ENCODE results near the gene ITLN2.

ITLN2 gene

DNA sequence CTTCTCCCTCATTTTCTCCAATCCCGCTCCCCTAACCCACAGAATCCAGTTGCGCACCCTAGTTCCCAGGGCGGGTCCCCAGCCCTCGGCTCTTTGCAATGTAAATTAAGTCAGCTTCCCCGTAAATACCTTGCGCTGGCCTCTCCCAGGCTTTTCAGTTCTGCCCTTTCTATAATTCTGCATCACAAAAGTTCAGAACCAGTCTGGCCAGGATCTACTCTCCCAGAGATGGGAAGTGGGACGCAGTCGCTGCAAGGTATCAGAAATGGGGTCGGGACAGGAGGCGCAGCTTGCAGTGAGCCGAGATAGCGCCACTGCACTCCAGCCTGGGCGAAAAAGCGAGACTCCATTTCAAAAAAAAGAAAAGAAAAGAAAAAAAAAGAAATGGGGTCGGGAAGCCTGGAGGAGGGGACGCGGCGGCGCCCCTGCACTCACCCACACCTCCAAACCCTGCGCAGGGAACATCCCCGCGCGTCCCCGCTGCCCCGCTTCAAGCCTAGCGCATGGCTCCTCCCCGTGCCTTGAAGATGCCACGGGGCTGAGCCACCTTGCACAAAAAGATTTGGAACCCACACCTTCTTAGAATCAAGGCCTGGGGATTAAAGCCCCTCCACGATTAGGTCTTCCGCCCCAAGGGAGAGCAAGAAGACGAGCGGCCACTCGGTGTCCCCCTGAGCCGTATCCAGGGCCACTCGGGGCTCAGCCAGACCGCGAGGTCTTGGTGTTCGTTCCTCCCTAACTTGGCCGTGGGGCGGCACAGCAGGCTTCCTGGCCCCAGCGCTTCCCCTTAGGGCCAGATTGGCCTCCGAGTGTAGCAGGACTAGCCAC is 27.2 kb upstream of the ITLN2 start:
- H3K79me2 ChIP-seq (ENCODE audit: control insufficient read depth, insufficient read depth, low read length, unreplicated experiment), result no peaks in the 10 kb centered on the region
- H3K4me1 ChIP-seq (ENCODE audit: control insufficient read depth, insufficient read depth, low read length, unreplicated experiment), result no peaks in the 10 kb centered on the region
- H3K36me3 ChIP-seq (ENCODE audit: insufficient read depth, low read length), result no peaks in the 10 kb centered on the region
- H2AFZ ChIP-seq (ENCODE audit: low read length, unreplicated experiment), result peak overlapping the region; percentile 85
- H3K27ac ChIP-seq (ENCODE audit: low read depth, low read length), result no peak overlapping the region
- H3K27me3 ChIP-seq (ENCODE audit: insufficient read depth, low read length), result peaks cover 23% of the 10 kb centered on the region
- H3K4me3 ChIP-seq (ENCODE audit: low read depth, low read length), result peak overlapping the region; percentile 66

DNA sequence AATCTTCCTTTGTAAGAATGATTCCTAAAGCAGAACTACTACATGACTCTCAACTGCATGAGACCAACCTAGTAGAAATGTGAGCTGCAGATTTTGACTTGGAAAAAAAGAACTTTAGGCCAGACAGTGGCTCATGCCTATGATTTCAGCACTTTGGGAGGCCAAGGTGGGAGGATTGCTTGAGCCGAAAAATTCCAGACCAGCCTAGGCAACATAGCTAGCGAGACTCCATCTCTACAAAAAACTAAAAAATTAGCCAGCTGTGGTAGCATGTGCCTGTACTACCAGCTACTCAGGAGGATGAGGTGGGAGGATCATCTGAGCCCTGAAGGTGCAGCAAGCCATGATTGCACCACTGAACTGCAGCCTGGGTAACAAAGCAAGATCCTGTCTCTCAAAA is 24.7 kb upstream of the ITLN2 start:
- H3K27me3 ChIP-seq (ENCODE audit: insufficient read depth, low read length), result peaks cover 29% of the 10 kb centered on the region
- no peaks in the 10 kb centered on the region for H3K36me3 ChIP-seq (ENCODE audit: insufficient read depth, low read length)
- H3K79me2 ChIP-seq (ENCODE audit: control insufficient read depth, insufficient read depth, low read length, unreplicated experiment), result no peaks in the 10 kb centered on the region
- H2AFZ ChIP-seq (ENCODE audit: low read length, unreplicated experiment), result no peak overlapping the region
- H3K27ac ChIP-seq (ENCODE audit: low read depth, low read length), result no peak overlapping the region
- no peaks in the 10 kb centered on the region for H3K4me1 ChIP-seq (ENCODE audit: control insufficient read depth, insufficient read depth, low read length, unreplicated experiment)
- H3K4me3 ChIP-seq (ENCODE audit: low read depth, low read length), result no peak overlapping the region

DNA sequence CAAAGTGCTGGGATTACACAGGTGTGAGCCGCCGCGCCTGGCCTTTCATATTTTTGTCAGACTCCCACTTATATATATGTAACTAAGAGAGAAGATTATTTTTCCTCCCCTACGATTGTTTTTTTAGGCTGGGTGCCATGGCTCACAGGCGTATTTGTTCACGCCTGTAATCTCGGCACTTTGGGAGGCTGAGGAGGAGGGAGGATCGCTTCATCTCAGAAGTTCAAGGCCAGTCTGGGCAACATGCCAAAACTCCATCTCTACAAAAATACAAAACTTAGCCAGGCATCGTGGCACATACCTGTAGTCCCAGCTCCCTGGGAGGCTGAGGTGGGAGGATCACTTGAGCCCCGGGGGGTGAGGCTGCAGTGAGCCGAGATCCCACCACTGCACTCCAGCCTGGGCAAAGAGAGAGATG is 23.9 kb upstream of the ITLN2 start:
- Histone ChIP-seq H2AFZ (ENCODE audit: low read length, unreplicated experiment) (no peak overlapping the region), H3K27ac (ENCODE audit: low read depth, low read length) (no peak overlapping the region), H3K79me2 (ENCODE audit: control insufficient read depth, insufficient read depth, low read length, unreplicated experiment) (no peaks in the 10 kb centered on the region), H3K4me1 (ENCODE audit: control insufficient read depth, insufficient read depth, low read length, unreplicated experiment) (no peaks in the 10 kb centered on the region), H3K36me3 (ENCODE audit: insufficient read depth, low read length) (no peaks in the 10 kb centered on the region), H3K27me3 (ENCODE audit: insufficient read depth, low read length) (peaks cover 29% of the 10 kb centered on the region), H3K4me3 (ENCODE audit: low read depth, low read length) (no peak overlapping the region)

DNA sequence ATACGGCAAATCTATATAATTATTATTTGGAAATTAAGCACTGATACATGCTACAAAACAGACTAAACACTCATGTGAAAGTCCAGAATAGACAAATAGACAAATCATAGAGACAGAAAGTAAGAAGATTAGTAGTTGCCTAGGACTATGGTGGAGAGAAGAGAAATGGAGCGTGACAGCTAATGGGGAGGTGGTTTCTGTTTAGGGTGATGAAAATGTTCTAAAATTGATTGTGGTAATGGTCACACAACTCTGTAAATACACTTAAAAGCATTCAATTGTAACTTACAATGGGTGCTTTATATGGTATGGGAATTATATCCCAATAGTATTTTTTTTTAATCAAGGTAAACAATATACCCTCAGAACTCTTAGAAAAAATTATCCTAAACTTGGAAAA is 20.4 kb upstream of the ITLN2 start:
- Histone ChIP-seq H3K27ac (ENCODE audit: low read depth, low read length) (no peak overlapping the region), H3K4me3 (ENCODE audit: low read depth, low read length) (no peak overlapping the region), H3K36me3 (ENCODE audit: insufficient read depth, low read length) (no peaks in the 10 kb centered on the region), H3K79me2 (ENCODE audit: control insufficient read depth, insufficient read depth, low read length, unreplicated experiment) (no peaks in the 10 kb centered on the region), H3K4me1 (ENCODE audit: control insufficient read depth, insufficient read depth, low read length, unreplicated experiment) (no peaks in the 10 kb centered on the region), H3K27me3 (ENCODE audit: insufficient read depth, low read length) (peaks cover 26% of the 10 kb centered on the region), H2AFZ (ENCODE audit: low read length, unreplicated experiment) (no peak overlapping the region)

DNA sequence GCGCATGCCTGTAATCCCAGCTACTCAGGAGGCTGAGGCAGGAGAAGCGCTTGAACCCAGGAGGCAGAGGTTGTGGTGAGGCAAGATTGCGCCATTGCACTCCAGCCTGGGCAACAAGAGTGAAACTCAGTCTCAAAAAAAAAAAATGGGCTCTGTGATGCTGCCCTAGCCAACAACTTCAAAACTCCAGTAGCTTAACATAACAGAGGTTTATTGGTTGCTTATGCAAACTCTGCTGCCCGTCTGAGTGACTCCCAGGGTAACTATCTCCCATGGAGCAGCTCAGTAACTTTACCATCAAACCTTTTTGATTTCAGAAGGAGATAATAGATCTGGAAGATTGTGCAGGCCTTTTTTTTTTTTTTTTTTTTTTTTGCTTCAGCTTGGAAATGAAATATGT is 18.9 kb upstream of the ITLN2 start:
- no peak overlapping the region for H2AFZ ChIP-seq (ENCODE audit: low read length, unreplicated experiment)
- H3K4me1 ChIP-seq (ENCODE audit: control insufficient read depth, insufficient read depth, low read length, unreplicated experiment), result no peaks in the 10 kb centered on the region
- no peaks in the 10 kb centered on the region for H3K79me2 ChIP-seq (ENCODE audit: control insufficient read depth, insufficient read depth, low read length, unreplicated experiment)
- H3K27me3 ChIP-seq (ENCODE audit: insufficient read depth, low read length), result peaks cover 26% of the 10 kb centered on the region
- no peaks in the 10 kb centered on the region for H3K36me3 ChIP-seq (ENCODE audit: insufficient read depth, low read length)
- no peak overlapping the region for H3K4me3 ChIP-seq (ENCODE audit: low read depth, low read length)
- H3K27ac ChIP-seq (ENCODE audit: low read depth, low read length), result no peak overlapping the region

DNA sequence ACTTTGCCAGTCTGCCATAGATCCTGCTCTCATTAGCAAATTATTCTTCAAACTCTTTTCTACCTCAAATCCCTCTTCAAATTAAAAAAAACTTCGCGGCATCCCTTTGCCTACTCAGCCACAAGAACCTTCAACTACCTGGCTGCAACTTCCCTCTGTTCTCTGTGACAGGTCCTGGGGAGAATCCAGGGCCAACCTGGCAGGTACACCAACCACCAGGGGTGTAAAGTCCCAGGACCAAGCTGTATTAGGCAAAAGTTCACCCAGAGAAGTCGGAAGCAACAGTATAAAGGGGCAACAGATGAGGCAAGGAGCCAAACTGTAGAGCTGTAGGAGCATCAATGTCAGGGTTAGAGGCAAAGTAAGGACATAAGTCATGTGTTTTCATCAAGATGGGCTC is 18.3 kb upstream of the ITLN2 start:
- Histone ChIP-seq H3K27me3 (ENCODE audit: insufficient read depth, low read length) (peaks cover 26% of the 10 kb centered on the region), H3K4me3 (ENCODE audit: low read depth, low read length) (no peak overlapping the region), H2AFZ (ENCODE audit: low read length, unreplicated experiment) (no peak overlapping the region), H3K27ac (ENCODE audit: low read depth, low read length) (no peak overlapping the region), H3K36me3 (ENCODE audit: insufficient read depth, low read length) (no peaks in the 10 kb centered on the region), H3K4me1 (ENCODE audit: control insufficient read depth, insufficient read depth, low read length, unreplicated experiment) (no peaks in the 10 kb centered on the region), H3K79me2 (ENCODE audit: control insufficient read depth, insufficient read depth, low read length, unreplicated experiment) (no peaks in the 10 kb centered on the region)

DNA sequence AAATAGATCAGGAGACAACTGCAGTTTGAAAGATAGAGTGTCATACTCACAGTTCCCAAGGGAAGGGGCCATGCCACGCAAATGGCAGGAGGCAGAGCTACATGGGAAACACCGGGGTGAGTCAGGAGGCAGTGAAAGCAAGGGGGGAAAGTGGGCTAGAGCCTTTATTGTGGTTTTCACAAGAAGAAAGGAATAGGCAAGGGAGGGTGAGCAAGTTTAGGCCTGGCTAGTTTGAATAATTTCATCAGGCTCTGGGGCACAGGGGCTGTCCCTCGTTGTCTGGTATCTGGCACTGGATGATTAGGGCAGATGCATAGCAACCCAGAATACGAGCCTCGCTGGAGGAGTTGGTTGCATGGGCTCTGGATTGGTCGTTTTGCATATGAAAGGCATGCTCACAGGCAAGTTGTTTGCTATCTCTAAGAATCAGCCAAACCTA is 17.0 kb upstream of the ITLN2 start:
- Histone ChIP-seq H3K36me3 (ENCODE audit: insufficient read depth, low read length) (no peaks in the 10 kb centered on the region), H3K79me2 (ENCODE audit: control insufficient read depth, insufficient read depth, low read length, unreplicated experiment) (no peaks in the 10 kb centered on the region), H2AFZ (ENCODE audit: low read length, unreplicated experiment) (no peak overlapping the region), H3K4me3 (ENCODE audit: low read depth, low read length) (no peak overlapping the region), H3K4me1 (ENCODE audit: control insufficient read depth, insufficient read depth, low read length, unreplicated experiment) (no peaks in the 10 kb centered on the region), H3K27me3 (ENCODE audit: insufficient read depth, low read length) (peaks cover 31% of the 10 kb centered on the region), H3K27ac (ENCODE audit: low read depth, low read length) (no peak overlapping the region)

DNA sequence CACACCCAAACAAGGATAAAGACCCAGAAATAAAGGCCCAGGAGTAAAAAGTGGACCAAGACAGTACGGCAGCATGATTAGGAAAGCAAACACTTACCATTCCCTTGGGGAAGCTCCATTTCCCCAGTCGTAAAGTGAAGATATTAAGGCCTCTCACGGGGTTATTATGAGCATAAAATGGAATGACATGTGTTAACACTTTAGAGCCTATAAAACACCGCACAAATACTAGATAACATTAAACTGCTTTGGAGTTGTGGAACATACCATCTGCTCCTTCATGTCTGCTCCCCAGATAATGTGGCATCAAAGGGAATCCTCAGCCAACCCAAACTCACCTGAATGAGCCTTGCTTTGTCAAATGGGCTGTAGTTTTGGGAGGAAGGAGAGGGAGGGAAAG is 8.9 kb upstream of the ITLN2 start:
- no peaks in the 10 kb centered on the region for H3K4me1 ChIP-seq (ENCODE audit: control insufficient read depth, insufficient read depth, low read length, unreplicated experiment)
- H3K27me3 ChIP-seq (ENCODE audit: insufficient read depth, low read length), result peaks cover 5% of the 10 kb centered on the region
- H3K4me3 ChIP-seq (ENCODE audit: low read depth, low read length), result no peak overlapping the region
- no peak overlapping the region for H3K27ac ChIP-seq (ENCODE audit: low read depth, low read length)
- H3K79me2 ChIP-seq (ENCODE audit: control insufficient read depth, insufficient read depth, low read length, unreplicated experiment), result no peaks in the 10 kb centered on the region
- no peak overlapping the region for H2AFZ ChIP-seq (ENCODE audit: low read length, unreplicated experiment)
- H3K36me3 ChIP-seq (ENCODE audit: insufficient read depth, low read length), result no peaks in the 10 kb centered on the region

DNA sequence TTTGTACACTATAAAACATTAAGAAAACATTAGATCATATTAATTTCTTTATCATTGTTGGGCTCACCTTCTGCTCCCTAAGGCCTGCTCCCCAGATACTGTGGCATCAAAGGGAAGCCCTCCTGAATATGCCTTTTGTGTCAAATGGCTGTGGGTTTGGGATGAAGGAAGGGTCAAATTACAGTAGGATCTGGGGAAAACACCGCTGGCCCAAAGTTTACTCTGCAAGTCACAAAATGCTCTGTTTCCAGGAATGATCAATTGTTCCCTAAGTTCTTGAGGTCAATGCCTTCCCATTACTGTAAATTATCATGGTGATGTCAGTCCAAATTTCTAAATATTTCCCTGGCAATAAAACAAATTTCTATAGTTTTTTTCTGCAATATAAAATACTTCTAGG is 6.8 kb upstream of the ITLN2 start:
- Histone ChIP-seq H3K27me3 (ENCODE audit: insufficient read depth, low read length) (peaks cover 6% of the 10 kb centered on the region; the same call in 1 of the 2 replicates), H3K4me1 (ENCODE audit: control insufficient read depth, insufficient read depth, low read length, unreplicated experiment) (no peaks in the 10 kb centered on the region), H3K27ac (ENCODE audit: low read depth, low read length) (no peak overlapping the region), H3K4me3 (ENCODE audit: low read depth, low read length) (no peak overlapping the region), H2AFZ (ENCODE audit: low read length, unreplicated experiment) (no peak overlapping the region), H3K79me2 (ENCODE audit: control insufficient read depth, insufficient read depth, low read length, unreplicated experiment) (no peaks in the 10 kb centered on the region), H3K36me3 (ENCODE audit: insufficient read depth, low read length) (no peaks in the 10 kb centered on the region)

DNA sequence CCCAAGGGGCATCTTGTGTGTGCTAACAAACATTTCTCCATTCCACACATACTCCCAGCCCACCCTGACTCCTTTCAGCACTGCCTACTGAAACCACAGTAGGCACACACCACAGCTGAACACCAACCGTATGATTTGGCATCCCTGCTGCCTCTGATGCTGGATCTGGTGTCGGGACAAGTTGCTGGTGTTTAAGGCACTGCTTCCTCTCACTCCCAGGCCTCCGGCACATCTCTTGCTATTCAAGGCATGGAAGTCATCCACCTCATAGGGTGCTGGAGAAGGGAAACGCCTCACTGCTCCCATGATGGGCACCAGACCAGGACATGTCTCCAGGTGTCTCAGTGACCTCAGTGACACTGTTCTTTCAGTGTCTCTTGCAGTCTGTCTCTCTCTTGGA is 2.4 kb upstream of the ITLN2 start:
- H3K79me2 ChIP-seq (ENCODE audit: control insufficient read depth, insufficient read depth, low read length, unreplicated experiment), result no peaks in the 10 kb centered on the region
- H3K27me3 ChIP-seq (ENCODE audit: insufficient read depth, low read length), result peaks cover 14% of the 10 kb centered on the region; the same call in 1 of the 2 replicates
- no peaks in the 10 kb centered on the region for H3K36me3 ChIP-seq (ENCODE audit: insufficient read depth, low read length)
- no peak overlapping the region for H3K4me3 ChIP-seq (ENCODE audit: low read depth, low read length)
- H3K4me1 ChIP-seq (ENCODE audit: control insufficient read depth, insufficient read depth, low read length, unreplicated experiment), result no peaks in the 10 kb centered on the region
- H3K27ac ChIP-seq (ENCODE audit: low read depth, low read length), result no peak overlapping the region
- no peak overlapping the region for H2AFZ ChIP-seq (ENCODE audit: low read length, unreplicated experiment)

DNA sequence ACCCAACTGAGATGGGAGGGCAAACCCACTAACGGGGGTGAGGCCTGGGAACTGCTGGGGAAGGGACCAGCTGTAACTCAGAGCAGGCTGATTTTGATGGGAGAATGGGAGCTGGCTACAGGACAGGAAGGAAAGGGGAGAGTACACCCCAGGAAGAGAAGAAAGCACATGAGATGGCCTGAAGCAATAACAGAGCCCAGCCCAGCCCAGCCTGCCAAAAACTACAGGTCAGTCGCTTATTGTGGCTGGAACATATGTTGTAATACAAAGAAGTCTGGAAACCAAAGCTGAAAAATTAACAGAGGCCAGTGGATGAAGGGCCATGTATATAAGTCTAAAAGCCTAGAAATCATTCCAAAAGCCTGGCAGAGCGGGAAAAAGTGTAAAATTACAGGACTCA is 1.6 kb downstream of the ITLN2 start:
- no peaks in the 10 kb centered on the region for H3K36me3 ChIP-seq (ENCODE audit: insufficient read depth, low read length)
- H3K79me2 ChIP-seq (ENCODE audit: control insufficient read depth, insufficient read depth, low read length, unreplicated experiment), result no peaks in the 10 kb centered on the region
- no peak overlapping the region for H3K27ac ChIP-seq (ENCODE audit: low read depth, low read length)
- no peak overlapping the region for H2AFZ ChIP-seq (ENCODE audit: low read length, unreplicated experiment)
- H3K27me3 ChIP-seq (ENCODE audit: insufficient read depth, low read length), result peaks cover 18% of the 10 kb centered on the region
- no peaks in the 10 kb centered on the region for H3K4me1 ChIP-seq (ENCODE audit: control insufficient read depth, insufficient read depth, low read length, unreplicated experiment)
- H3K4me3 ChIP-seq (ENCODE audit: low read depth, low read length), result no peak overlapping the region

Data from ACC112 (cell line).